GM12874 (cell line): ENCODE measurements around the gene TIMMDC1.

Experiments used
- CTCF ChIP-seq: IDR thresholded peaks from 2 replicates; pipeline ENCODE4 v1.5.1; 2011; ENCODE audit warnings: low read depth, mild to moderate bottlenecking, control low read depth, low read length, moderate library complexity; ENCODE audit not compliant: insufficient read depth

TIMMDC1 gene

GRCh38 chr3:119555929-119556328 lies 57.6 kb downstream of the TIMMDC1 start:
- TF ChIP-seq CTCF: no peak

- TF ChIP-seq CTCF: no peak
These were observed 59.0 kb downstream of the TIMMDC1 start for GRCh38 chr3:119557192-119557876.

GRCh38 chr3:119557877-119558269 lies 59.5 kb downstream of the TIMMDC1 start:
- TF ChIP-seq CTCF: no peak

- no peak for TF ChIP-seq CTCF
These were observed 60.4 kb downstream of the TIMMDC1 start for GRCh38 chr3:119558626-119559317.

DNA sequence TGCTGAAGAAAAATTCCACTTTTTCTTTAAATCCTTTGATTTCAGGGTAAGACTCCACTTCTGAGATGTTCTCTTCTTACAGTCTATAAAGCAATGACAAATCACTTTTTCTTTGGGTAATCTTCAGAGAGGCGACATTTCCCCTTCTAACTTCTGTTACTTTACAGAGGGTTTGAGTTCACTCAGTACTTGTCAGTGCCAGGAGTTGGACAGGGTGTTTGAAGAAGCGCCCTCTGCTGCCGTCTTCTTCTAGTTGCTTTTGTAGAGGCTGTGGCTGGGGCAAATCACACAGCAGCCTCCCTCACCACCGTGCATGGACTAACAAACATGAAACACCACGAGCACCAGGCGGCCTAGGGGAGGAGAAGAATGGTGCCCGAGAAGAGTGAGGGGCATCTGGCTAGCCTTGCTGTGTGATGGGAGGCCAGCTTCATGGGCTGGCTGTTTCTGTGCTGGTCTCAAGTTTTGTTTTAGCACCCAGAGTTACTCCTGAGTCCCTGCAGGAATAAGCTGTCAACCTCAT lies 61.2 kb downstream of the TIMMDC1 start, which contains the start of gene CD80:
Gene CD80, minus strand, starts transcription at position 174 of the 523 bp plus-strand sequence. CDS start 1,886 bp downstream, outside the sequence.
- TF ChIP-seq CTCF: peak; percentile 68

DNA sequence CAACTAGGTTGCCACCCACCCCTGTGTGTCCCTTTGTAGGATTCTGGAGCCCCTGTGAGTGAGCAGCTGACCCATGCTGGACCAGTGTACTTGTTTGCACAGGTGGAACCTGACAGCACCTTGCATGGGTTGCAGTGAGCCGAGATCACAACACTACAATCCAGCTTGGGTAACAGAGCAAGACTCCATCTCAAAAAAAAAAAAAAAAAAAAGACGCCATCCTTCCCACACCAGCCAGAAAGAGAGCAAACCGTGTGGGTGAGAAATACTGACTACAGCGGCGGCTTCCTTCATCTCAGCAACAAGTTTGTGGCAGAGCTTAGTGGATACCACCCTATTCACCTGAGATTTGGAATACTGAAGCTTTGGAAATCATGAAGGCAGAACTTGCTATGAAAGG lies 61.8 kb downstream of the TIMMDC1 start:
- no peak for TF ChIP-seq CTCF

GRCh38 chr3:119562307-119562961 lies 64.1 kb downstream of the TIMMDC1 start:
- TF ChIP-seq CTCF: no peak
